ENCODE results near the gene KRT8.

The KRT8 gene

DNA sequence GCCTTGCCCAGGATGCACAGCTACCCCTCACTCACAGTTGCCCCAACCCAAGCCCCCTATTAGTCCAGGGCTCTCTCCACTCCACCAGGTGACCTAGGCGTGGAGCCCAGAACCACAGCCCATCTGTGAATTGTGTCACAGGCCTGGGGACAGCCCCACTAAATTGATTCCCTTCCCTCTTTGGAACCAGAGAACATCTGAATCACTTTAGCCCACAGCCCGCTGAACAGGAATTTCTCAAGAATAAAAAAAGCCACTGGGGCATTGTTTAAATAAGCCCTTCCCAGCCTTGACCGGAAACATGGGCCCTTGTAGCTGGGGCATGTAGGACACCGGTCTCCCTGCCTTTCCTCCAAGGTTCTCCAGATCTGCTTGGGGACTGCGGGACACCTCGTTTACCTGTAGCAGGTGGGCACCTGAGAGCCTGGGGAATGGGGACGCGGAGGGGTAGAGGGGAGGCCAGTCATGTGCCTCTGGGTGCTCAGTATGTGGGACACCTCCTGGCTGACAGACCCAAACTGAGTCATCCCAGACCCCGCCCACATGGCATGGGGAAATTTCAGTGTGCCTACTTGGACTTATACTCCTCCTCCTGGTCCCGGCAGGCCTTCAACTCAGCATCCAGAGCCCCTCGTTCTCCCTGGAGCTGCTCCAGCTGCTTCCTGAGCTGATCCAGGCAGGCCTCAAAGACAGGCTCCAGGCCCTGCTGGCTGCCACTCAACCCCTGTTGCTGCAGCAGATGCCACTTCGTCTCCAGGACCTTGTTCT, 57.4 kb downstream of the KRT8 start:
- no peak for DNase-seq (ENCODE audit: low read depth)
